DOHH2 (cell line): Measurements from ENCODE around the gene KIAA1328.

Experiments
- CTCF ChIP-seq: fragments of 200-600 bp; sonication (generic); IDR thresholded peaks from one replicate; pipeline ENCODE4 v1.5.1; 2014; ENCODE audit warnings: antibody characterized with exemption, mild to moderate bottlenecking, low read depth, low read length; ENCODE audit not compliant: poor library complexity, severe bottlenecking
- EZH2phosphoT487 ChIP-seq: fragments of 200-600 bp; sonication (generic); IDR thresholded peaks from 2 replicates; pipeline ENCODE4 v1.6.1; 2017; ENCODE audit warnings: borderline replicate concordance, mild to moderate bottlenecking, antibody characterized with exemption, low read length, moderate library complexity, mixed read lengths

- TF ChIP-seq CTCF: no peak
- no peak for TF ChIP-seq EZH2phosphoT487
These were observed 350.5 kb downstream of the KIAA1328 start for GRCh38 chr18:37179384-37179783.
